GM12874 (cell line): ENCODE results near the gene SMURF1.

Experiments used
- TF ChIP-seq, protein P1 (sequence below): IDR thresholded peaks from 2 replicates; pipeline ENCODE4 v1.5.1; 2011; ENCODE audit warnings: low read depth, mild to moderate bottlenecking, control low read depth, low read length, moderate library complexity; ENCODE audit not compliant: insufficient read depth

Gene SMURF1

GRCh38 chr7:99140813-99141212, 3.1 kb downstream of the SMURF1 start:
- TF ChIP-seq, protein P1, sequence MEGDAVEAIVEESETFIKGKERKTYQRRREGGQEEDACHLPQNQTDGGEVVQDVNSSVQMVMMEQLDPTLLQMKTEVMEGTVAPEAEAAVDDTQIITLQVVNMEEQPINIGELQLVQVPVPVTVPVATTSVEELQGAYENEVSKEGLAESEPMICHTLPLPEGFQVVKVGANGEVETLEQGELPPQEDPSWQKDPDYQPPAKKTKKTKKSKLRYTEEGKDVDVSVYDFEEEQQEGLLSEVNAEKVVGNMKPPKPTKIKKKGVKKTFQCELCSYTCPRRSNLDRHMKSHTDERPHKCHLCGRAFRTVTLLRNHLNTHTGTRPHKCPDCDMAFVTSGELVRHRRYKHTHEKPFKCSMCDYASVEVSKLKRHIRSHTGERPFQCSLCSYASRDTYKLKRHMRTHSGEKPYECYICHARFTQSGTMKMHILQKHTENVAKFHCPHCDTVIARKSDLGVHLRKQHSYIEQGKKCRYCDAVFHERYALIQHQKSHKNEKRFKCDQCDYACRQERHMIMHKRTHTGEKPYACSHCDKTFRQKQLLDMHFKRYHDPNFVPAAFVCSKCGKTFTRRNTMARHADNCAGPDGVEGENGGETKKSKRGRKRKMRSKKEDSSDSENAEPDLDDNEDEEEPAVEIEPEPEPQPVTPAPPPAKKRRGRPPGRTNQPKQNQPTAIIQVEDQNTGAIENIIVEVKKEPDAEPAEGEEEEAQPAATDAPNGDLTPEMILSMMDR = no peak

DNA sequence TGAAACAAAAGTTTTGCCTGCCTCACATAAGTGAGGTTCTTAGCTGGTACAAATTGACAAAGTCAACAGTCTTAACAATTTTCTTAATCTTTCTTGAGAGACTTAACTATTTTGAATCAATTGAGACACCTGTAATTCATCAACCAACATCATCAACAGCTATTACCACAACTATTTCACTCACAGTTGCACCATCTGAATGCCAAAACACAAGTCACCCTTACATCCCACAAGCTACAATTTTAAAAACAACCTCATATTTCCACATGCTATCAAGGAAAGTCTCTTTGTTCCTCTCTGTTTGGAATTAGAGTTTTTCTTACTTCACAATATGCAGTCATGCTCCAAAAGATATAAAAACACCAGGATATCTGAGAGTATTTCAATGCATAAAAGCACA, 4.9 kb downstream of the SMURF1 start:
- TF ChIP-seq, protein P1 = no peak

GRCh38 chr7:99137411-99138180, 6.3 kb downstream of the SMURF1 start:
- TF ChIP-seq, protein P1 = no peak

DNA sequence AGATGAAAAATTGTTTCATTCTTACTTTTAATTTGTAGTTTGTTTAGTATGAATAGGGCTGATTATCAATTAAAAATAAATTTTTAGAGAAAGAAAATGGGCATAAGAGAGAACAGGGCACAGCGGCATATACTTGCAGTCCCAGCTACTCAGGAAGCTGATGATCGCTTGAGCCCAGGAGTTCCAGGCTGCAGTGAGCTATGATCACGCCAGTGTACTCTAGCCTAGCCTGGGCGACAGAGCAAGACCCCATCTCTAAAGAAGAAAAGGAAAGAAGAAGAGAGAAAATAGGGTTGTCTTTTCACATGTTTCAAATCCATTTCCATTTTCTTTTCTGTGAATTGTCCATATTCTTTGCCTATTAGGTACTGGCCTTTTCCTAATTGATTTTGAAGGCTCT, 8.0 kb downstream of the SMURF1 start:
- TF ChIP-seq, protein P1 = no peak

GRCh38 chr7:99133766-99134564, 9.9 kb downstream of the SMURF1 start:
- TF ChIP-seq, protein P1 = no peak

DNA sequence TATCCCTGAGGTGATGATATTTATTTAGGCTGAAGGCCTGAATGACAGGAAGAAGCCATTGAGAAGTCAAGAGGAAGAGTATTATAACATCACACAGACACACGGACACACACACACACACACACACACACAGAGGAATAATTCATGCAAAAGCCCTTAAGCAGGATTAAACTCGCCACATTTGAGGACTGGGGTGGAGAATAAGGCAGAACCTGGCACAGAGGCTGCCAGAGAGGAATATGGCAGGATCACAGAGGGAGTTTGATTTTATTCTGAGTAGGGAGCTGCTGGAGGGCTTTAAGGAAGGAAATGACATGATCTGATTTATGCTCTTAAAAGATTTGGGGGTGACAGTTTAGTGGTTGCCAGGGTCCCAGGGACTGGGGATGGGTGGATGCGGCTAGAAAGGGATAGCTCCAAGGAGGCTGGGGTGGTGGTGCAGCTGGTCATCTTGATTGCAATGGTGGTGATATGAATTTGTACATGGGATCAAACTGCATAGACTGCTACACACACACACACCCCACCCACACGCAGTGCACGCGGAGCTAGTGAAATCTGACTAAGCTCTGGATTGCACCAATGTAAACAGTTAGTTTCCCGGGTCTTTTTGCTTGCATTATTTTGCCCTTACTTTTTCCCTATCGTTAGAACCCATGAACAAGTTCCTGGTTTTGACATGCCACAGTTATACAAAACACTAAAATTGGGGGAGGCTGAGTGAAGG, 11.2 kb downstream of the SMURF1 start:
- TF ChIP-seq, protein P1 = no peak

DNA sequence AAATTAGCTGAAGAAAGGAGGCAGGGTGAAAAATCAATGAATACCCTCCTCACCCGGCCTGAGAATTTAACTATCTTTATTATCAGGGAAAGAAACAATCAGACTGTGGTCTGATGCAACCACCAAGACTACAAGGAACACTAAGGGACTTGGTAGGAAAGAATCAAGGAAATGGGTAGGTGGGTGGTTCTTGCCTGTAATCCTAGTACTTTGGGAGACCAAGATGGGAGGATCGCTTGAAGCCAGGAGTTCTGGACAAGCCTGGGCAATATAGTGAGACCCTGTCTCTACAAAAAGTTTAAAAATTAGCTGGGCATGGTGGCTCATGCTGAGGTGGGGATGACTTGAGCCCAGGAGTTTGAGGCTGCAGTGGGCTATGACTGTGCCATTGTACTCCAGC, 12.6 kb downstream of the SMURF1 start:
- TF ChIP-seq, protein P1 = no peak
